Dermis microvascular lymphatic vessel endothelial cell (primary cell): ENCODE measurements around the gene ERCC2. TPM values are rescaled to one million over a fixed set of nuclear protein-coding genes. Genes with fewer than 3 reads are reported as not detected.

ENCODE experiments used
- DNase-seq, 2 donors: peaks; one replicate each; pipeline versions ENCODE4 v3.0.0 to v3.0.0-alpha.2; 2010; ENCODE audit warnings: low read depth in 2 of 2
- total RNA-seq: library from RNA; depleted of rRNA; stranded (reverse); fragments of >200 nt; gene quantifications from 2 replicates; pipeline ENCODE4 v1.2.1, GENCODE V29; 2014

ERCC2 gene
- total RNA-seq, 1 donor from 2014 or later = 14.5 TPM

GRCh38 chr19:45402298-45403061, 32.1 kb upstream of the ERCC2 start:
- peak; percentile 40 to 67 for DNase-seq

GRCh38 chr19:45401815-45402214, 31.4 kb upstream of the ERCC2 start:
- no peak for DNase-seq

GRCh38 chr19:45400192-45400591, 29.8 kb upstream of the ERCC2 start:
- no peak for DNase-seq

- DNase-seq = no peak
Observed at GRCh38 chr19:45395821-45396617, 25.6 kb upstream of the ERCC2 start.

- DNase-seq = no peak
Observed at GRCh38 chr19:45391871-45392665, 21.7 kb upstream of the ERCC2 start.

- no peak for DNase-seq
Observed at GRCh38 chr19:45391346-45391745, 21.0 kb upstream of the ERCC2 start.

GRCh38 chr19:45385392-45386221, 15.2 kb upstream of the ERCC2 start:
- no peak for DNase-seq

- DNase-seq = no peak
Observed at GRCh38 chr19:45382426-45382825, 12.1 kb upstream of the ERCC2 start.

GRCh38 chr19:45380107-45380506, 9.7 kb upstream of the ERCC2 start:
- no peak for DNase-seq

- DNase-seq = peak; percentile 68 to 80
Observed at GRCh38 chr19:45376045-45376724, 5.8 kb upstream of the ERCC2 start.

- peak in 1 of 2 donors; percentile 13 for DNase-seq
Observed at GRCh38 chr19:45368737-45369340, 1.5 kb downstream of the ERCC2 start.

- DNase-seq = no peak
Observed at GRCh38 chr19:45368127-45368526, 2.2 kb downstream of the ERCC2 start.

GRCh38 chr19:45364696-45365095, 5.7 kb downstream of the ERCC2 start:
- no peak for DNase-seq

- DNase-seq = no peak
Observed at GRCh38 chr19:45363861-45364459, 6.4 kb downstream of the ERCC2 start.

GRCh38 chr19:45362291-45362690, 8.1 kb downstream of the ERCC2 start:
- no peak for DNase-seq

- DNase-seq = no peak
Observed at GRCh38 chr19:45361608-45362007, 8.8 kb downstream of the ERCC2 start.

- no peak for DNase-seq
Observed at GRCh38 chr19:45358213-45358792, 12.1 kb downstream of the ERCC2 start.

GRCh38 chr19:45357445-45357783, 13.0 kb downstream of the ERCC2 start:
- no peak for DNase-seq

- no peak for DNase-seq
Observed at GRCh38 chr19:45356760-45357444, 13.5 kb downstream of the ERCC2 start.
